GM12878 (cell line): ENCODE results near the gene SASH3. TPM values are rescaled to one million over a fixed set of nuclear protein-coding genes. Genes with fewer than 3 reads are reported as not detected.

Experiments
- ATAC-seq: fragments of 200-7000 bp; cut with Tn5 transposase; 3 replicates; pipeline ENCODE4 v1.9.1; 2020; ENCODE audit warnings: mild to moderate bottlenecking, moderate library complexity
- BruUV-seq: library from RNA; stranded (reverse); fragments of 400-500 nt; replicated peaks from 2 replicates; lab custom pipeline; 2021; lab: Mats Ljungman, UMichigan
- CTCF ChIA-PET: fragments of 300-600 bp; sonication (Branson Sonifier 250); formaldehyde crosslinking; extraction: SDS; loops from one replicate; lab custom pipeline; 2021; ENCODE audit warnings: inconsistent platforms; lab: Yijun Ruan, JAX
- POLR2A ChIA-PET: fragments of 350-600 bp; formaldehyde crosslinking; extraction: SDS; loops from one replicate; lab custom pipeline; 2021; ENCODE audit warnings: inconsistent platforms; lab: Charles Lee
- RAD21 ChIA-PET: fragments of 300-600 bp; sonication (Branson Sonifier 250); formaldehyde crosslinking; loops from one replicate; lab custom pipeline; 2023; ENCODE audit warnings: antibody characterized with exemption; ENCODE audit not compliant: unreplicated experiment; lab: Charles Lee
- SMC1A ChIA-PET: fragments of 300-600 bp; sonication (Branson Sonifier 250); formaldehyde crosslinking; loops from one replicate; lab custom pipeline; 2023; ENCODE audit not compliant: unreplicated experiment, uncharacterized antibody; lab: Charles Lee
- DNase-seq: peaks from one replicate; pipeline ENCODE4 v3.0.0-alpha.2; 2011; ENCODE audit warnings: low read depth, low spot score
- FAIRE-seq: peaks from 3 replicates; lab custom pipeline; 2011; peaks lifted over from hg19 to GRCh38; lab: Jason Lieb, UNC
- H2AFZ ChIP-seq: 2 replicates; pipeline ENCODE4 v1.6.0; 2011; ENCODE audit warnings: low read depth, low read length, control low read depth; ENCODE audit not compliant: control insufficient read depth
- H3K27ac ChIP-seq: 2 replicates; pipeline ENCODE4 v1.5.1; 2011; ENCODE audit warnings: control low read depth; ENCODE audit not compliant: control insufficient read depth, insufficient read depth
- H3K27me3 ChIP-seq, 2 experiments: replicated peaks in 1 of 2; 2 replicates each; pipeline versions ENCODE4 v1.6.0 to v1.6.1; 2011; ENCODE audit warnings: low read length in 1 of 2; ENCODE audit not compliant: control insufficient read depth in 2 of 2, insufficient read depth in 2 of 2
- H3K36me3 ChIP-seq, 2 experiments: 2 replicates each; pipeline ENCODE4 v1.5.1; 2011; ENCODE audit warnings: low read length in 1 of 2; ENCODE audit not compliant: control insufficient read depth in 2 of 2, insufficient read depth in 2 of 2
- H3K4me1 ChIP-seq: 2 replicates; pipeline ENCODE4 v1.6.1; 2011; ENCODE audit warnings: mild to moderate bottlenecking, low read length, moderate library complexity, mixed read lengths; ENCODE audit not compliant: control insufficient read depth, insufficient read depth
- H3K4me2 ChIP-seq: 2 replicates; pipeline ENCODE4 v1.6.0; 2011; ENCODE audit warnings: control low read depth; ENCODE audit not compliant: control insufficient read depth, insufficient read depth
- H3K4me3 ChIP-seq: fragments of 200-600 bp; sonication (generic); 2 replicates; pipeline ENCODE4 v1.5.1; 2016
- H3K79me2 ChIP-seq: 2 replicates; pipeline ENCODE4 v1.6.0; 2011; ENCODE audit warnings: low read length; ENCODE audit not compliant: control insufficient read depth, insufficient read depth
- H3K9ac ChIP-seq: 2 replicates; pipeline ENCODE4 v1.8.0; 2011; ENCODE audit warnings: low read length, control low read depth, mixed read lengths; ENCODE audit not compliant: control insufficient read depth, insufficient read depth
- H3K9me3 ChIP-seq: replicated peaks from 3 replicates; pipeline ENCODE4 v1.5.1; 2011; ENCODE audit warnings: mild to moderate bottlenecking, low read length; ENCODE audit not compliant: control insufficient read depth, insufficient read depth
- H4K20me1 ChIP-seq: 2 replicates; pipeline ENCODE4 v1.6.0; 2011; ENCODE audit not compliant: control insufficient read depth, insufficient read depth
- BCL3 ChIP-seq: IDR thresholded peaks from 2 replicates; pipeline ENCODE4 v1.6.1; 2011; ENCODE audit warnings: borderline replicate concordance, low read depth, mild to moderate bottlenecking, moderate library complexity, low read length; ENCODE audit not compliant: insufficient read depth, poor library complexity, severe bottlenecking
- BHLHE40 ChIP-seq, 2 experiments: fragments of 450-650 bp in 1 of 2; IDR thresholded peaks; 2 replicates each; pipeline ENCODE4 v1.6.1; 2011 to 2017; ENCODE audit warnings: low read depth in 2 of 2, borderline replicate concordance in 1 of 2, improper control_type of control experiment in 1 of 2, low read length in 1 of 2, mild to moderate bottlenecking in 1 of 2
- CHD1 ChIP-seq: IDR thresholded peaks from 2 replicates; pipeline ENCODE4 v1.6.1; 2012; ENCODE audit warnings: low read depth, low read length, improper control_type of control experiment
- CHD4 ChIP-seq: fragments of 200-600 bp; sonication (generic); IDR thresholded peaks from 2 replicates; pipeline ENCODE4 v1.6.1; 2016; ENCODE audit warnings: mild to moderate bottlenecking
- EGR1 ChIP-seq, 2 experiments: IDR thresholded peaks; 1 replicate in 1 of 2; 2 replicates in 1 of 2; pipeline ENCODE4 v1.6.1; 2011 to 2012; ENCODE audit warnings: low read depth in 2 of 2, low read length in 2 of 2, borderline replicate concordance in 1 of 2, mild to moderate bottlenecking in 1 of 2, moderate library complexity in 1 of 2
- ETV6 ChIP-seq, 2 experiments: fragments of 450-650 bp in 1 of 2; IDR thresholded peaks in 1 of 2; conservative IDR thresholded peaks in 1 of 2; 2 replicates each; pipeline ENCODE4 v1.6.1; 2014; ENCODE audit warnings: antibody characterized with exemption in 1 of 2, borderline replicate concordance in 1 of 2, low read depth in 1 of 2, mild to moderate bottlenecking in 1 of 2, moderate library complexity in 1 of 2
- KAT2A ChIP-seq: conservative IDR thresholded peaks from 2 replicates; pipeline ENCODE4 v1.6.1; 2011; ENCODE audit warnings: low read depth, low read length; ENCODE audit not compliant: control insufficient read depth
- KLF5 ChIP-seq: fragments of 450-650 bp; IDR thresholded peaks from 2 replicates; pipeline ENCODE4 v1.6.1; 2014; ENCODE audit warnings: mild to moderate bottlenecking; ENCODE audit not compliant: partially characterized antibody
- NFIC ChIP-seq: IDR thresholded peaks from 2 replicates; pipeline ENCODE4 v1.6.1; 2012; ENCODE audit warnings: low read depth, mild to moderate bottlenecking, inconsistent platforms, low read length, moderate library complexity
- NFYA ChIP-seq: IDR thresholded peaks from 2 replicates; pipeline ENCODE4 v1.6.1; 2011; ENCODE audit warnings: low read depth, mild to moderate bottlenecking, low read length, improper control_type of control experiment, borderline replicate concordance
- NR2F1 ChIP-seq: fragments of 450-650 bp; conservative IDR thresholded peaks from 2 replicates; pipeline ENCODE4 v1.6.1; 2017; ENCODE audit warnings: mild to moderate bottlenecking
- SKIL ChIP-seq: fragments of 450-650 bp; IDR thresholded peaks from 2 replicates; pipeline ENCODE4 v1.6.1; 2017; ENCODE audit warnings: mild to moderate bottlenecking, low read depth, inconsistent platforms; ENCODE audit not compliant: poor library complexity, severe bottlenecking
- SP1 ChIP-seq: IDR thresholded peaks from one replicate; pipeline ENCODE4 v1.6.1; 2011; ENCODE audit warnings: low read depth, low read length
- ZNF217 ChIP-seq: fragments of 450-650 bp; IDR thresholded peaks from 2 replicates; pipeline ENCODE4 v1.6.1; 2017; ENCODE audit warnings: antibody characterized with exemption, mild to moderate bottlenecking
- ZNF274 ChIP-seq: IDR thresholded peaks from one replicate; pipeline ENCODE4 v1.8.0; 2011; ENCODE audit not compliant: insufficient read length, insufficient read depth
- ZSCAN29 ChIP-seq: fragments of 450-650 bp; IDR thresholded peaks from 2 replicates; pipeline ENCODE4 v1.6.1; 2017; ENCODE audit warnings: mild to moderate bottlenecking, moderate library complexity
- ZZZ3 ChIP-seq: IDR thresholded peaks from 2 replicates; pipeline ENCODE4 v1.6.1; 2011; ENCODE audit warnings: low read depth; ENCODE audit not compliant: control insufficient read depth, insufficient read length
- WGBS: methylation state at CpG from one replicate; pipeline ENCODE4 v1.1.6; 2016; ENCODE audit warnings: low lambda C conversion rate; ENCODE audit not compliant: insufficient replicate concordance, insufficient coverage; ENCODE audit errors: missing lambda C conversion rate; 5-methylcytosine and 5-hydroxymethylcytosine counted together
- in situ Hi-C: fragments of 300-500 bp; cut with MboI; formaldehyde crosslinking; loops from 9 replicates; pipeline ENCODE4 v1.14.3; 2018; ENCODE audit warnings: mixed read lengths
- intact Hi-C: fragments of 100-400 bp; cut with micrococcal nuclease; formaldehyde crosslinking; loops from one replicate; pipeline ENCODE4 v1.14.2; 2022; ENCODE audit not compliant: unreplicated experiment
- polyA plus RNA-seq, 11 experiments: library from polyadenylated mRNA; depleted of rRNA in 4 of 11; unstranded in 6 of 11; stranded (reverse) in 5 of 11; fragments of >200 nt; fragmentation: Nextera tagmentation in 4 of 11; fragmentation: Illumina TruSeq in 1 of 11; extraction: Ambion mirVana in 4 of 11; extraction: Trizol in 1 of 11; gene quantifications; 1 replicate in 1 of 11; 2 replicates in 10 of 11; pipeline versions ENCODE4 v1.2.1 to v1.2.3, GENCODE V29; 2011 to 2016; ENCODE audit warnings: inconsistent platforms in 2 of 11, missing spikeins in 2 of 11, low read depth in 1 of 11
- total RNA-seq, 4 experiments: library from RNA; depleted of rRNA in 3 of 4; stranded (reverse); fragments of >200 nt in 3 of 4; fragmentation: Illumina TruSeq in 1 of 4; extraction: Trizol in 1 of 4; gene quantifications; 2 replicates each; pipeline versions ENCODE4 v1.2.1 to v1.2.3, GENCODE V29; 2013 to 2021
- TF ChIP-seq, protein P1 (sequence below): fragments of 450-650 bp; conservative IDR thresholded peaks from 2 replicates; pipeline ENCODE4 v1.6.1; 2017; ENCODE audit warnings: mild to moderate bottlenecking, moderate library complexity

Gene SASH3
- total and polyA plus RNA-seq, 10 of the 15 experiments (the other 5 are each of a cell fraction or from before 2014, with no cell fraction given): 23.1 to 233 (median 160) TPM

GRCh38 chrX:129788527-129788926 is 8.8 kb downstream of the SASH3 start:
- TF ChIP-seq, protein P1, sequence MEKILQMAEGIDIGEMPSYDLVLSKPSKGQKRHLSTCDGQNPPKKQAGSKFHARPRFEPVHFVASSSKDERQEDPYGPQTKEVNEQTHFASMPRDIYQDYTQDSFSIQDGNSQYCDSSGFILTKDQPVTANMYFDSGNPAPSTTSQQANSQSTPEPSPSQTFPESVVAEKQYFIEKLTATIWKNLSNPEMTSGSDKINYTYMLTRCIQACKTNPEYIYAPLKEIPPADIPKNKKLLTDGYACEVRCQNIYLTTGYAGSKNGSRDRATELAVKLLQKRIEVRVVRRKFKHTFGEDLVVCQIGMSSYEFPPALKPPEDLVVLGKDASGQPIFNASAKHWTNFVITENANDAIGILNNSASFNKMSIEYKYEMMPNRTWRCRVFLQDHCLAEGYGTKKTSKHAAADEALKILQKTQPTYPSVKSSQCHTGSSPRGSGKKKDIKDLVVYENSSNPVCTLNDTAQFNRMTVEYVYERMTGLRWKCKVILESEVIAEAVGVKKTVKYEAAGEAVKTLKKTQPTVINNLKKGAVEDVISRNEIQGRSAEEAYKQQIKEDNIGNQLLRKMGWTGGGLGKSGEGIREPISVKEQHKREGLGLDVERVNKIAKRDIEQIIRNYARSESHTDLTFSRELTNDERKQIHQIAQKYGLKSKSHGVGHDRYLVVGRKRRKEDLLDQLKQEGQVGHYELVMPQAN: no peak
- TF ChIP-seq SP1 (no peak), ZZZ3 (no peak), NFYA (no peak), ZNF274 (no peak), CHD1 (no peak), CHD4 (no peak), NFIC (no peak), ETV6 (conservative IDR thresholded peaks at IDR 0.05 in 1 of 2, IDR thresholded peaks at IDR 0.05 in 1 of 2; ENCODE audit: borderline replicate concordance in 1 of 2, low read depth in 1 of 2) (no peak), KLF5 (no peak), ZNF217 (no peak), ZSCAN29 (no peak), SKIL (no peak), BHLHE40 (IDR thresholded peaks at IDR 0.05; ENCODE audit: borderline replicate concordance in 1 of 2, low read depth in 2 of 2, low read length in 1 of 2) (no peak), EGR1 (IDR thresholded peaks at IDR 0.05; ENCODE audit: borderline replicate concordance in 1 of 2, low read depth in 2 of 2, low read length in 2 of 2) (no peak), NR2F1 (no peak), BCL3 (no peak), KAT2A (no peak)
- TF ChIP-seq, all 136 proteins: peak for 0
- Histone ChIP-seq H3K27me3 (no peaks in the 10 kb centered on the region), H3K9ac (no peak overlapping the region), H4K20me1 (no peaks in the 10 kb centered on the region), H3K36me3 (peaks cover 13 to 31% of the 10 kb centered on the region in 2 experiments), H3K4me2 (no peak overlapping the region), H3K27ac (no peak overlapping the region), H3K4me3 (no peak overlapping the region), H3K79me2 (peaks cover 37% of the 10 kb centered on the region), H2AFZ (no peak overlapping the region), H3K4me1 (peaks cover 14% of the 10 kb centered on the region), H3K9me3 (no peaks in the 10 kb centered on the region)
- BruUV-seq: no TSS peak
- ChIA-PET POLR2A (no interaction called here), SMC1A (interaction anchor here (14.8 kb wide), 1 partner anchor 19 kb away, joined by 165 read pairs; no protein-coding TSS in a partner anchor), CTCF (interaction anchor here (0.6 to 1.7 kb wide), 4 partner anchors 16 to 1899 kb away, joined by 3 to 4 read pairs (median 4); no protein-coding TSS in a partner anchor), RAD21 (no interaction called here)
- intact Hi-C loops: no loop called here
- FAIRE-seq: no peak
- in situ Hi-C loops: no loop called here
- no peak for DNase-seq
- no peak for ATAC-seq
- 78% methylated on average over 6 of the region's 6 CpGs for WGBS
